ENCODE results near the gene PSMB2.

The PSMB2 gene

GRCh38 chr1:35574125-35574654, 67.1 kb downstream of the PSMB2 start:
- DNase-seq (ENCODE audit: low read depth in 2 of 3, low spot score in 1 of 3): no peak

DNA sequence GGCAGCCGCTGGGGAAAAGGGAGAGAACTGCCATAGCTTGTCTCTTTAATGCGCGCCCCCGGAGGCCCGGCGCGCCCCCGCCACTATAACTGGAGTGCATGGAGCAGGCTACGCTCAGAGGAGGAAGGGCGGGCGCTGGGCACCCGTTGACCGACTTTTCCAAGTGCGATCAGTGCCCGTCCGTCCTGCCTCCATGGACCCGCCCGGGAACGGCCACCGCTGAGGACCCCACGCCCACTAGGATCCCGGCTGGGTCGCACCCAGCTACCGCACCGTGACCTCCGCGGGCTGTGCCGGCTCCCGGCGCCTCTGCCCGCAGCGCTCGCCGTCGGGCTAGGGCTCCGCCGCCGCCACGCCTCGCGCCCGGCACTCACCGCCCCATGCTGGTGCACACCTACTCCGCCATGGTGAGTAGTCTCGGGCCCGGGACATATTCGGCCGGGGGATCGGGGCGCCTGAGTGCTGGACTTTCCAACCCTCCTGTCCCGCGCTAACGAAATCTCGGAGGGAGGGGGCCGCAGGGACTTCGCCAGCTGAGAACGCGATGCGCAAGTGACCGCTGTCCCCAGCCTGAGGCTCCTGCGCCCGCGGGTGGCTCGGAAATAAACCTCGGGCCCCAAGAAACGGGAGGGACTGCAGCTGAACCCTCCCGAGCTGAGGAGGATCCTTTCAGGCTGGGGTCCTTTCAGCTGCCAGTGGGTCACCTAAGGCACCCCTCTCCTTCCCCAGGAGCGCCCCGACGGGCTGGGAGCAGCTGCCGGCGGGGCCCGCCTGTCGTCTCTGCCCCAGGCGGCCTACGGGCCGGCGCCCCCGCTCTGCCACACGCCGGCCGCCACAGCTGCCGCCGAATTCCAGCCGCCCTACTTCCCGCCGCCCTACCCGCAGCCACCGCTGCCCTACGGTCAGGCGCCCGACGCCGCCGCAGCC, 67.9 kb downstream of the PSMB2 start, which contains the start of gene TFAP2E:
TFAP2E (plus strand) TSS at position 117 of the 927 bp plus-strand sequence; CDS start at position 381, 264 bp downstream.
- no peak for DNase-seq (ENCODE audit: low read depth in 2 of 3, low spot score in 1 of 3)

- DNase-seq (ENCODE audit: low read depth in 2 of 3, low spot score in 1 of 3): no peak
Observed at GRCh38 chr1:35572296-35572695, 69.0 kb downstream of the PSMB2 start.

GRCh38 chr1:35571263-35571662, 70.1 kb downstream of the PSMB2 start:
- DNase-seq (ENCODE audit: low read depth in 2 of 3, low spot score in 1 of 3): no peak

- no peak for DNase-seq (ENCODE audit: low read depth in 2 of 3, low spot score in 1 of 3)
Observed at GRCh38 chr1:35570589-35571137, 70.7 kb downstream of the PSMB2 start.

DNA sequence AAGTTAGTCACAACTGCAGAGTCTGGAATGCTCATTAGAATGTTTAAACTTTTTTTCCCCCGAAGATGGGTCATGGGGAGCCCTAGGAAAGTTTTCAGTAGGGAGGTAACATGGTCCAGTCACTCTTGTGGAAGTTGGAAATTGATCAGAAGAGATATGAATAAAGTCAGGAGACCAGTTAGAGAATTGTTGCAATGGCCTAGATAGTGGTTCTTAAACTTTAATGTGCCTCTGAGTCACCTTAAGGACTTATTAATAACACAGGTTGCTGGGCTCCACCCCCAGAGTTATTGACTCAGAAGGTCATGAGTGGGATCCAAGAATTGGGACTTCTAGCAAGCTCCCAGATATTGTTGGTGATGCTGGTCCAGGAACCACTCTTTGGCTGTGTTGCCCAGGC, 71.4 kb downstream of the PSMB2 start:
- no peak for DNase-seq (ENCODE audit: low read depth in 2 of 3, low spot score in 1 of 3)

- peak in 2 of 3 donors; percentile 49 to 64 for DNase-seq (ENCODE audit: low read depth in 2 of 3, low spot score in 1 of 3)
Observed at GRCh38 chr1:35568975-35569395, 72.3 kb downstream of the PSMB2 start.

DNA sequence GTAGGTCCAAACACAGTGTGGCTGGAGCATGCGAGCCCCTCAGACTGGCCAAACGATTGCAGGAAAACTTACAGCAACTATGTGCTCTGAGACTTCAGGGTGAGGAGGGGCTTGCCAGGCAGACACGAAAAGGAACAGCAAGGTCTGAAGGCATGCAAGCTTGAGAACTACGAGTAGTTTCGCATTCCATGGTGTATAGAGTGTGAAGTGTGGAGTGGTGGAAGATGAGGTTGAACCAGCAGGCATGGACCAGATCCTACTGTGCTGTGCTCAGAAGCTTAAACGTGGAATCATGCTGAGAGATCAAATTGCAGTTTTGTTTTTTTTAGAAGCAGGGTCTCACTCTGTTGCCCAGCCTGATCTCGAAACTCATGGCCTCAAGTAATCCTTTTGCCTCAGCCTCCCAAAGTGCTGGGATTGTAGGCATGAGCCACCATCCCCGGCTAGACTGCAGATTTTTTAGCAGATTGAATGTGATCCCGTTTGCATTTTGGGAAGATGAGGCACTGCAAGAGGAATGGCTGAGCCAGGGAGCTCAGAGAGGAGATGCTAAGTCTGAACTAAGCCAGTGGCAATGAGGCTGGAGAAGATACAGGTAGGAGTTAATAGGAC, 73.3 kb downstream of the PSMB2 start:
- DNase-seq (ENCODE audit: low read depth in 2 of 3, low spot score in 1 of 3): no peak

DNA sequence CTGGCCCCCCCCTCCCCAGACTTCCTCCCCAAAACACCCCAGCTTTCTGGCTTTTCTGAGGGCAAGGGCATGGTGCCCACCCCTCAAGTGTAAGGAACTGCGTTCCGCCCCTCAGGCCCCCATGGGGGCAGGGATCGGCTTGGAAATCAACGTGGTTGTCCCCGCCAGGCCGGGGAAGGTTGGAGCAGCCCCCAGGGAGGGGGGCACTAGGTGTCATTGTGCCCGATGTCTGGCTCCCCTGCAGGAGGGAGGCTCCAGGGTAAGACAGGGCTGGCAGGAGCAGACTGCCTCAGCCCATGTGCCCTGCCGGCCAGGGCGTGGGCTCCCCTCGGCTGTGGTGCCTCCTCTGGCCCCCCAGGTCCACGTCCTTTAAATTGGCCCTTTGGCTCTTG, 75.6 kb downstream of the PSMB2 start:
- DNase-seq (ENCODE audit: low read depth in 2 of 3, low spot score in 1 of 3): no peak

- DNase-seq (ENCODE audit: low read depth in 2 of 3, low spot score in 1 of 3): no peak
Observed at GRCh38 chr1:35564884-35565741, 76.2 kb downstream of the PSMB2 start.

DNA sequence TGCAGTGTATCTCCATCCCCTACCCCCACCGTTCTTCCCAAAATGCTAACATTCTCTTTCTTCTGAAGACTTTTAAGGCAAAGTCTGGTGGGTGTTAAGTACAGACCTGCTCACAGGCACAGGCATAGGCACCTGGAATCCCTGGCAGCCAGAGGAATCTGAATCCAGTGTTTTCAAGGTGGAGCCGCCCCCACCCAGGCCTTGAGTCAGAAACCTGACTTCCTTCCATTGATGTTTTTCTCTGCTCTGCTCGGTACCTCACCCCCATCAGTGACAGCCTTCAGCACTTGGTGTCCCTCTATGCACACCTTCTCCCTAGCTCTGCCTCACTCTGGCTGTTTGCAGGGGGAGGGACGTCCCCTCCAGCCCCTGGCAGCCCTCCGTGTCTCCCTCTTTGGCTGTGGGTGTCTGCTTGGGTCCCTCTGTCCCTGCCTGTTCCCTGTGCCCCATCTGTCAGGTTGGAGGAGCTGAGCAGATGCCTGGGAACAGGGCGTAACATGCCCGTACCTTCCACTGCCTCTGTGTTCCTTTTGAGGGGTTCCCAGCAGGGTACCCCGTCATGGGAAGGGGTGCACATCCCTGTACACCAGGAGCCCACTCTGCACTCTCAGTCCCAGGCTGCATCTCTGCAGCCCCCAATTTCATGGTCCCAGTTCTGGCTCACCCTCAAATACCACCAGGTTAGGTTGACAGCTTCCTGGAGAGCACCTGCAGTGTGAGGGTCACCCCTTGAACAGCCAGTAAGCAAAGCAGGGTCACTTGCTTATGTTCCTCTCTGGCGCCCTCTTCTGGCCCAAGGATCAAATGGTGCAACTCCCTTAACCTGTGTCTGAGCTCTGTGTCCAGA, 77.1 kb downstream of the PSMB2 start:
- DNase-seq (ENCODE audit: low read depth in 2 of 3, low spot score in 1 of 3): peak; percentile 62 to 84 (median 76)

DNA sequence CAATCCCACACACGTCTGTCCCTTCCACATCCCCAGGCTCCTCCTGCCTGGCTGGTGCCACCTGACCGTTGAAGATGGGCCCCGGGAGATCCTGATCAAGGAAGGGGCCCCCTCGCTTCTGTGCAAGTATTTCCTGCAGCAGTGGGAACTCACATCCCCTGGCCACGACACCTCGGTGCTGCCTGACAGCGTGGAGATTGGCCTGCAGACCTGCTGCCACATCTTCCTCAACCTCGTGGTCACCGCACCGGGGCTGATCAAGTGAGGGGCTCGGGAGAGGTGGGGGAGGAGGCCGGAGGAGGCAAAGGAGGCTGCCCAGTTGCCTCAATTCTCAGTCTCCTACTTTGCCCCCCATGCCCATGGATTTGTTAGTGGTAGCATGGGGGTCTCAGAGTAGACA, 78.2 kb downstream of the PSMB2 start:
- DNase-seq (ENCODE audit: low read depth in 2 of 3, low spot score in 1 of 3): no peak

GRCh38 chr1:35561972-35562680, 79.2 kb downstream of the PSMB2 start:
- DNase-seq (ENCODE audit: low read depth in 2 of 3, low spot score in 1 of 3): no peak

DNA sequence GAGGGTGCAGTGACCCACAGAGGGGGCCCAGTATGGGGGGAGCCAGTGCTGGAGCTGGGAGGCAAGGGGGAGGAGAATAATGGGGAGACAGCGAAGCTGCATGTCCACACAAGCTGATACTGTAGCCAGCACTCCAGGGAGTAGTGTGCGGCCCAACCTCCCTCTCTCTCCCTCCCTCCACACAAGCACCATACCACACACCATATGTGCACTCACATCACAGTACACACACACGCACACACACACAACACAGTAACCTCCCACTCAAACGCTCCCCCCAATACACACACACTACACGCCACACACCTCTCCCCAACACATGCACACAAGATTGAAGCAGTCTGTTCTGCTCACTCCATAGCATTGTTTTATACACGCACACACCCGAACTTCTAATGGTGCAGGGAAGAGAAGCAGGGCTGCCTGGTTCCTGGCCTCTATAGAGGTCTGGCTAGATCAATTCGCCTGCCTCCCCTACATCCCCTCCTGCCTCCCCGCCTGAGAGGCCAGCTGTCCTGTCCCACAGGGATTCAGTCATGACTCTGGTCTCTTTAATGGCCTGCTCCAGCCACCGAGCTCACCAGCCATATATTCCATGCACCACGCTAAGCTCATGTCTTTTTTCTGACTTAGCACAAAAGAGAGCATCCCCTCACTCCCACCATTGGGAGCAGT, 79.9 kb downstream of the PSMB2 start:
- DNase-seq (ENCODE audit: low read depth in 2 of 3, low spot score in 1 of 3): no peak

DNA sequence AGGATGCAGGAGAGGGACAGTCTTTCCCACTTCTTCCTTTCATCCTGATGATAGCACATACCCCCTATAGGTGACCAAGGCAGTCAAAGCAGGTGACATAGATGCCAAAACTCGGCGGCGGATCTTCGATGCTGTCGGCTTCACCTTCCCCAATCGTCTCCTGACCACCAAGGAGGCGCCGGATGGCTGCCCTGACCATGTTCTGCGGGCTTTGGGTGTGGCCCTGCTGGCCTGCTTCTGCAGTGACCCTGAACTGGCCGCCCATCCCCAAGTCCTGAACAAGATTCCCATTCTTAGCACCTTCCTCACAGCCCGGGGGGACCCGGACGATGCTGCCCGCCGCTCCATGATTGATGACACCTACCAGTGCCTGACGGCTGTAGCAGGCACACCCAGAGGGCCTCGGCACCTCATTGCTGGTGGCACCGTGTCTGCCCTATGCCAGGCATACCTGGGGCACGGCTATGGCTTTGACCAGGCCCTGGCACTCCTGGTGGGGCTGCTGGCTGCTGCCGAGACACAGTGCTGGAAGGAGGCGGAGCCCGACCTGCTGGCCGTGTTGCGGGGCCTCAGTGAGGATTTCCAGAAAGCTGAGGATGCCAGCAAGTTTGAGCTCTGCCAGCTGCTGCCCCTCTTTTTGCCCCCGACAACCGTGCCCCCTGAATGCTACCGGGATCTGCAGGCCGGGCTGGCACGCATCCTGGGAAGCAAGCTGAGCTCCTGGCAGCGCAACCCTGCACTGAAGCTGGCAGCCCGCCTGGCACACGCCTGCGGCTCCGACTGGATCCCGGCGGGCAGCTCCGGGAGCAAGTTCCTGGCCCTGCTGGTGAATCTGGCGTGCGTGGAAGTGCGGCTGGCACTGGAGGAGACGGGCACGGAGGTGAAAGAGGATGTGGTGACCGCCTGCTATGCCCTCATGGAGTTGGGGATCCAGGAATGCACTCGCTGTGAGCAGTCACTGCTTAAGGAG, 80.8 kb downstream of the PSMB2 start:
- no peak for DNase-seq (ENCODE audit: low read depth in 2 of 3, low spot score in 1 of 3)

DNA sequence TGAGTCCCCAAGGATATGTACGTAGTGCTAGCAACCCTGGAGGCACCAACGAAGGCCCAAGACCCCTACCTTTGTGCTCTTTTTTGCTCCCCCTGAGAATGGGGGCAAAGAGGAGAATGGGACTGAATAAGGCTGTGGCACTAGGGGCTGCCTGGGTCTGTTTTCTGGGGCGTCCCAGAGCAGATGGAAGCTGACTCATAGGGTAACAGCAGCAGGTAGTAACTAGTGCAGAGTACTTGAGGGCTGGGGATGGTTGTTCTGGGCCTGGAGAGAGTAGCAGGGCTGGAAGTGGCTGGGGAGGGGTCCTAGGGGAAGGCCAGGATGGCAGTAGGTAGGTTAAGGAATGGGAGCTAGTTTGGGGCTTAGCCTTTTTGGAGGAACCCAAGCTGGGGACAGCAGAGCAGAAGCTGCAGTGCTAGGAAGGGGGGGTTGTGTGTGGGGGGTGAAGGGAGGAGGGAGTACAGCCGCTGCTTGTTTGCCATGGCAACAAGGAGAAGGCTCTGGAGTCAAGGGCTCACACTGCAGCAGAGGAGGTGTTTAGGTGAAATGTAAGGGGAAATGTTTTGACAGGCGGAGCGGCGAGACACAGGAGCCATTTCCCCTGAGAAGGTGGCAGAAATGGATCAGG, 81.9 kb downstream of the PSMB2 start:
- no peak for DNase-seq (ENCODE audit: low read depth in 2 of 3, low spot score in 1 of 3)

Measured in stimulated activated CD4-positive, alpha-beta T cell treated with anti-CD3 and anti-CD28 coated beads, Interleukin-12 subunit alpha, Interleukin-12 subunit beta, amount 100 ng/mL, for 48 hours (primary cell).